Neuron (in vitro differentiated cells): ENCODE measurements around the gene HYI.

Source experiments
- H2AFZ ChIP-seq: one replicate; pipeline ENCODE4 v1.6.1; 2013; ENCODE audit warnings: low read depth, mild to moderate bottlenecking, inconsistent platforms, low read length, moderate library complexity
- H3K27me3 ChIP-seq: one replicate; pipeline ENCODE4 v1.6.1; 2013; ENCODE audit warnings: low read length; ENCODE audit not compliant: insufficient read depth
- H3K36me3 ChIP-seq: one replicate; pipeline ENCODE4 v1.6.1; 2013; ENCODE audit warnings: low read length; ENCODE audit not compliant: insufficient read depth
- H3K4me1 ChIP-seq: one replicate; pipeline ENCODE4 v1.6.1; 2013; ENCODE audit warnings: low read length; ENCODE audit not compliant: insufficient read depth
- H3K4me3 ChIP-seq: 2 replicates; pipeline ENCODE4 v1.5.1; 2013; ENCODE audit warnings: mild to moderate bottlenecking, low read length, moderate library complexity
- H3K9me3 ChIP-seq: one replicate; pipeline ENCODE4 v1.6.1; 2013; ENCODE audit warnings: low read length

Gene HYI

GRCh38 chr1:43437031-43437973 lies 16.4 kb downstream of the HYI start:
- no peaks in the 10 kb centered on the region for H3K27me3 ChIP-seq
- H3K4me3 ChIP-seq: no peak overlapping the region
- H3K4me1 ChIP-seq: peaks cover 25% of the 10 kb centered on the region
- H2AFZ ChIP-seq: no peak overlapping the region
- peaks cover 56% of the 10 kb centered on the region for H3K36me3 ChIP-seq
- H3K9me3 ChIP-seq: no peaks in the 10 kb centered on the region

DNA sequence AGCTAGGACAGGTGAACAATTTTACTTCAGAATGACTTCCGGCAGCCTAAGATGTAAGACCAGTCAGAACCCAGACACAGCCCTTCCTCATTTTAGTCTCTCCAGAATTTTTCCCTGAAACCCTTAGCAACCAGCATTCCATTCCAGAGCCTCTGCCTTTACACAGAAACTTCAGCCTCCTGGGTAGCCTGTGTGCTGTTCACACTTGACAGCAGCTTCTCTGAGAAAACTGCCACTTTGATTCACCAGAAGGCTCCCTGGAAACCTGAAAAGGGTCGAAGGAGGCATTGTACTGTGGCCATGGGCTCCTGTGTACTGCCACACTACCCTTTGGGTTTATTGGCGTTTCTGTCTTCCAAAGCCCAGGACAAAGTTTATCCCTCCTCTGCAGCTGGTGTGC lies 17.4 kb downstream of the HYI start:
- Histone ChIP-seq H3K36me3 (peaks cover 61% of the 10 kb centered on the region), H2AFZ (no peak overlapping the region), H3K9me3 (no peaks in the 10 kb centered on the region), H3K27me3 (no peaks in the 10 kb centered on the region), H3K4me1 (peaks cover 25% of the 10 kb centered on the region), H3K4me3 (no peak overlapping the region)

DNA sequence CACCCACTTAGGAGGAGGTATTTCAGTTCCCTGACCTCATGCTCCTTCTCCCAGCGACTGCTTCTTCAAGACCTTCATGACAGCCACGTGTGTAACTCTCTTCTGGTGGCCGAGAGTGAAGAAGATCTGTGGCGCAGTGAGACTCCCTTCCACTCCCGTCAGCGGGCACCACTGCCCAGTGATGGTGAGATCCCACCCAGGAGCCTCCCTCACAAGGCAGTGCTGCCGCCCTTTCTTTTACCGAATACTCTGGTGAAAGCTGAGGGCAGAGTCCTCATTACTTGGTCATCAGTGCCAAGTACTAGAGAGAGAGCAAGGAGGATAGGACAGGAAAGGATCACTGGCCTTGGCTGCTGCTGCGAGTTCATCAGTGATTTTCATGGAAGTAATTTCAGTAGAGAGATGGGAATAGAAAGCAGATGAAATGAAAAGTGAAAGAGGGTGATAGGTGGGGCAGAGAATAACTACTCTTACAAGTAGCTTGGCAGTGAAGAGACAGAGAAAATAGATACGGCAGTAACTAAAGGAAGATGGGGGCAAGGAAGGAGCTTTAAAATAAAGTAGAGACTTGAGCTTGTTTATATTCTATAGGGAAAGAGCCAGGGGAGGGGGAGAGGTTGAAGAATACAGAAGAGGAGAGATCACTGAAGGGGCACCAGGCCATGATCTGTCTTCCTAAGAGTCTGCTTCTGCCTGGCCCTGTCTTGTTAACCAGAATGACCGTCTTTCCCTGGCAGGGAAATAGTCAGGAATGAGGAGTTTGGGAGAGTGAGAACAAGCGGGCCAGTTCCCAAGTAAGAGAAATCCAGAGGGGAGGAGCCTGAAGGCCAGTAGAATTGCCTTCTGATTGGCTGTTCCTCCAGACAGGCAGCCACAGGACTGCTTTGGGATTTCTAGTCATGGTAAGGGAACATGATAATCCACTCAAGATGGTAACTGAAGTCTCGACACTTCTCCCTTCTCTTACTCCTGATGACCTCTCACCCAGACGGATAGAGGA lies 18.3 kb downstream of the HYI start:
- H3K9me3 ChIP-seq: no peaks in the 10 kb centered on the region
- H3K4me1 ChIP-seq: peaks cover 25% of the 10 kb centered on the region
- no peak overlapping the region for H3K4me3 ChIP-seq
- peaks cover 62% of the 10 kb centered on the region for H3K36me3 ChIP-seq
- H2AFZ ChIP-seq: no peak overlapping the region
- H3K27me3 ChIP-seq: no peaks in the 10 kb centered on the region

DNA sequence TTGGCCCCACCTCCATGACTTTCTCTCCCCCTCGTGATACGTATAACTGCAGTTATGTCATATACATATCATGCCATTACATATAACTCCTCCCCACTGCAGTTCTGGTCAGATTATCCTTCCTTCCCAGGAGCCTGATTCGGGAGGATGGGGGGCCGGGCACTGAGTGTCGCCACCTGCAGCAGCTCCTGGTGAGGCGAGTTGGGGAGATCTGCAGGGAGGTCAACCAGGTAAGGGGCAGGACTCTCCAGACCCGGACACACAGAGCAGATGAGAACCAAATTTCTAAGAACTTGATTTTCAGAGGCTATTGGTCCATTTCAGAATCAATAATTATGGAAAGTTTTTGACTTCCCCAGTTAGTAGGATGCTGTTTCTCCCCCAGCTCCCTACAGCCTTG lies 19.5 kb downstream of the HYI start:
- H3K27me3 ChIP-seq: no peaks in the 10 kb centered on the region
- H2AFZ ChIP-seq: no peak overlapping the region
- peaks cover 65% of the 10 kb centered on the region for H3K36me3 ChIP-seq
- H3K4me1 ChIP-seq: peaks cover 25% of the 10 kb centered on the region
- H3K4me3 ChIP-seq: no peak overlapping the region
- H3K9me3 ChIP-seq: no peaks in the 10 kb centered on the region

- peaks cover 25% of the 10 kb centered on the region for H3K4me1 ChIP-seq
- peaks cover 66% of the 10 kb centered on the region for H3K36me3 ChIP-seq
- no peak overlapping the region for H2AFZ ChIP-seq
- no peaks in the 10 kb centered on the region for H3K9me3 ChIP-seq
- no peak overlapping the region for H3K4me3 ChIP-seq
- no peaks in the 10 kb centered on the region for H3K27me3 ChIP-seq
Observed at GRCh38 chr1:43432907-43433306, 20.8 kb downstream of the HYI start.

DNA sequence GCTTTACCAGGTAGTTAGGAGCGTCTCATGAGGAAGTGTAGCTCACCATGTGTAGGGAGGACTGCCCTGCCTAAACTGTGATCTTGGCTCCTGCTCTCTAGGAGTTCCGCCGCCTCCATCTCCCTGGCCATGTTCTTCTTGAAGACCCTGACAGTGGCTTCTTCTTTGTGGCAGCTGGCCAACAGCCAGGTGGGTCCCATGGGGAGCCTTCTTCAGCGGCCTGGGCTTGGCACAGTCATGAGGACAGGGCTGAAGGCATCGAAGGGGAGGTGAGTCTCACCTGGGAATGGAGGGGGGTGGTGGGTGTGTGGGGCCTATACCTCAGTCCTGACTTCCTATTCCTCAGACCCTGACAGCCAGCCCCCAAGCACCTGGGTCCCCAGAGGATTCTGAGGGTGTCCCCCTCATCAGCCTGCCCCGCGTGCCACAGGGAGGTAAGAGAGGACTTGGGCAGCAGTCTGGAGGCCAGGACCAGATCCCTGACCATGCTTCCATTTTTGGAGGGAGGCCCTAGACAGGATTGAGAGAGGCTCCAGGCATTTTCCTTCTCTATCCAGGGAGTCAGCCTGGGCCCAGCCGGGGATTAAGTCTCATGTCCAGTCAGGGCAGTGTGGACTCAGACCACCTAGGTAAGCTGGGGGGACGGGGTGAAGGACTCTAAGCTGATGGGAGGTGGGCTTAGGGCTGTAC lies 21.4 kb downstream of the HYI start:
- peaks cover 72% of the 10 kb centered on the region for H3K36me3 ChIP-seq

DNA sequence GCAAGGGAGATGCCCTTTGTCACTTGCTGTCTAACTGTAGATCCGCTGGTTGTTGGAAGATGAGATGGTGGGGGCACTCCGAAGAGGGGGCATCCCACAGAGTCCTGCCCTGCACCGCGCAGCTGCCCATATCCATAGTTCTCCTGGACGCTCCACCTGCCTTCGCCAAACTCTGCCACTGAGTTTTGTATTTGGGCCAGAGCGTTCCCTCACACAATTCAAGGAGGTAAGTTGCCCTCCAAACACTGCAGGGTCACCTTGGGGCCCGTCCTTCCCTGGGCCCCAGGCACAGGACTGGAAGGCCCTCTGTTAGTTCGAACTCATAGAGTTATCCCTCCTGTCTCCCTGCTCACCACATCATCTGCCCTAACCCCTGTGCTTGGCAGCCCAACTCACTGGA lies 22.1 kb downstream of the HYI start:
- no peaks in the 10 kb centered on the region for H3K9me3 ChIP-seq
- H3K4me1 ChIP-seq: peaks cover 17% of the 10 kb centered on the region
- no peaks in the 10 kb centered on the region for H3K27me3 ChIP-seq
- H3K4me3 ChIP-seq: no peak overlapping the region
- H2AFZ ChIP-seq: no peak overlapping the region
- H3K36me3 ChIP-seq: peaks cover 78% of the 10 kb centered on the region

More for the DNA sequence above, 21.4 kb downstream of the HYI start:
- Histone ChIP-seq H2AFZ (no peak overlapping the region), H3K4me1 (peaks cover 24% of the 10 kb centered on the region), H3K27me3 (no peaks in the 10 kb centered on the region), H3K4me3 (no peak overlapping the region), H3K9me3 (no peaks in the 10 kb centered on the region)

DNA sequence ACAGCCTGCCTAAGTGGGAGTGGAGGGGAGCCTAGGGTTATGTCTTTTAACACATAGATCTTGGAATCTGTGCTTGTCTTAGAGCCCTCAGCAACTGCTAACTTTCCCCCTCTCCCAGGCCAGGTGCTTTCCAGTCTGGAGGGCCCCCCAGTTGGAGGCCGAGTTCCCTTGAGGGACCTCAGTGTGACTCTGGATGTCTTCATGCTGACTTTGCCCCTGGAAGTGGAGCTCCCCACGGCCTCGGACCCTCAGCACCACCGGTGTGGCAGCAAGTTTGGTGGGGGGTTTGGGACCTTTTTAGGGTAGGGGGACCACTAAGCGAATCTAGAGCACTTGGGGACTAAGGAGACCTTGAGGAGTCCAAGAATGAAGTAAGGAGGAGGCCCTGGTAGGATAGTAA lies 22.9 kb downstream of the HYI start:
- H2AFZ ChIP-seq: no peak overlapping the region
- no peaks in the 10 kb centered on the region for H3K27me3 ChIP-seq
- H3K4me1 ChIP-seq: peaks cover 9% of the 10 kb centered on the region
- H3K9me3 ChIP-seq: no peaks in the 10 kb centered on the region
- H3K4me3 ChIP-seq: no peak overlapping the region
- H3K36me3 ChIP-seq: peaks cover 86% of the 10 kb centered on the region

DNA sequence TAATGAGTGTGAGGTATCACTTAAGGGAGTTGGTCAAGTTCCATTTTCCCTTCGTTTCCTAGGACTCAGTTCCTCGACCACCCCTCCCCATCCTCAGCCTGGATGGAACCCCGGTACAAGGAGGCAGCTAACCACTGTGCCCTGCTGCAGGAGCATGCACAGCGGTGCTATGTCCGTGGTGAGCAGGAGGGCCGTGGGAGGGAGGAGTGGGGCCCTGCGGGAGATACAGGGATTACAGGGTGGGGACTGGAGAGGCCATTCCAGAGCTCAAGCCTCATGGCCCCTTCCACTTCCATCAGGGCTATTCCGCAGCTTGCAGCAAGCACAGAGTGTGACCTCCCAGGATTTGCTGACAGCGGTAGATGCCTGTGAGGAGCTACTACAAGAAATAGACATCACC lies 25.8 kb downstream of the HYI start:
- H3K4me1 ChIP-seq: no peaks in the 10 kb centered on the region
- peaks cover 97% of the 10 kb centered on the region for H3K36me3 ChIP-seq

GRCh38 chr1:43427524-43427923 lies 26.2 kb downstream of the HYI start:
- Histone ChIP-seq H3K27me3 (no peaks in the 10 kb centered on the region), H3K4me1 (no peaks in the 10 kb centered on the region), H2AFZ (no peak overlapping the region), H3K36me3 (peaks cover 97% of the 10 kb centered on the region), H3K9me3 (no peaks in the 10 kb centered on the region), H3K4me3 (no peak overlapping the region)

More for the DNA sequence above, 25.8 kb downstream of the HYI start:
- Histone ChIP-seq H3K27me3 (no peaks in the 10 kb centered on the region), H2AFZ (no peak overlapping the region), H3K4me3 (no peak overlapping the region), H3K9me3 (no peaks in the 10 kb centered on the region)

DNA sequence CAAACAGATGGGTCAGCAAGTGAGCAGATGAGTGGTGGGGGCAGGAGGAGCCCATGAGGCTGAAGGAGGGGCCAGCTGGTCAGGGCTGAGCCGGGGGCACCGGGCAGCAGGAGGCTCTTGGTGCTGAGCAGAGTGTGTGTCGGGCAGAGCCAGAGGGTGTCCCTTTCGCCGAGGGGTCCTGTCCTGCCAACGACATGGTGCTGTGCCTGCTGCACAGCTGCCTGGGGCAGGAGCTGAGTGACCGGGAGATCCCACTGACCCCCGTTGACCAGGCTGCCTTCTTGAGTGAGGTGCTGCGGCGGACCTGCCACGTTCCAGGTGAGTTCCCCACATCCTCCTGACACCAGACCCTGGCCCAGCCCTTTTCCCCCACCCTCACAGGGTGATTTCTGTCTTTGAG lies 27.5 kb downstream of the HYI start:
- Histone ChIP-seq H3K4me1 (no peaks in the 10 kb centered on the region), H3K27me3 (no peaks in the 10 kb centered on the region), H3K9me3 (no peaks in the 10 kb centered on the region), H3K36me3 (peaks cover 96% of the 10 kb centered on the region), H3K4me3 (no peak overlapping the region), H2AFZ (no peak overlapping the region)

GRCh38 chr1:43425045-43425444 lies 28.7 kb downstream of the HYI start:
- H3K27me3 ChIP-seq: no peaks in the 10 kb centered on the region

More at GRCh38 chr1:43425045-43425444, 28.7 kb downstream of the HYI start:
- Histone ChIP-seq H2AFZ (no peak overlapping the region), H3K4me3 (no peak overlapping the region), H3K9me3 (no peaks in the 10 kb centered on the region), H3K36me3 (peaks cover 96% of the 10 kb centered on the region), H3K4me1 (no peaks in the 10 kb centered on the region)
